GM12872 (cell line): ENCODE data around the gene PIP4P1.

ENCODE experiments used
- CTCF ChIP-seq: IDR thresholded peaks from 3 replicates; pipeline ENCODE4 v1.5.1; 2011; ENCODE audit warnings: low read depth, mild to moderate bottlenecking, low read length, moderate library complexity; ENCODE audit not compliant: insufficient read depth

Gene PIP4P1

GRCh38 chr14:20494935-20495766 is 33.9 kb upstream of the PIP4P1 start:
- TF ChIP-seq CTCF: no peak

- no peak for TF ChIP-seq CTCF
Observed at GRCh38 chr14:20493634-20494033, 32.4 kb upstream of the PIP4P1 start.

GRCh38 chr14:20492486-20492885 is 31.3 kb upstream of the PIP4P1 start:
- no peak for TF ChIP-seq CTCF

GRCh38 chr14:20490563-20490962 is 29.3 kb upstream of the PIP4P1 start:
- TF ChIP-seq CTCF: no peak

GRCh38 chr14:20489093-20489994 is 28.1 kb upstream of the PIP4P1 start:
- TF ChIP-seq CTCF: no peak

- peak; percentile 32; the same call in 1 of the 3 replicates for TF ChIP-seq CTCF
Observed at GRCh38 chr14:20487396-20487725, 26.1 kb upstream of the PIP4P1 start.

- TF ChIP-seq CTCF: no peak
Observed at GRCh38 chr14:20486684-20487395, 25.6 kb upstream of the PIP4P1 start.
